Hepatocyte (in vitro differentiated cells): ENCODE measurements around the gene SF3B3.

ENCODE experiments used
- EZH2 ChIP-seq: fragments of 200-600 bp; sonication (generic); IDR thresholded peaks from 2 replicates; pipeline ENCODE4 v1.6.1; 2016; ENCODE audit warnings: antibody characterized with exemption, mild to moderate bottlenecking, borderline replicate concordance
- TF ChIP-seq, protein P1 (sequence below): fragments of 200-600 bp; sonication (generic); IDR thresholded peaks from 2 replicates; pipeline ENCODE4 v1.5.1; 2016; ENCODE audit warnings: antibody characterized with exemption, mild to moderate bottlenecking; ENCODE audit not compliant: poor library complexity

DNA sequence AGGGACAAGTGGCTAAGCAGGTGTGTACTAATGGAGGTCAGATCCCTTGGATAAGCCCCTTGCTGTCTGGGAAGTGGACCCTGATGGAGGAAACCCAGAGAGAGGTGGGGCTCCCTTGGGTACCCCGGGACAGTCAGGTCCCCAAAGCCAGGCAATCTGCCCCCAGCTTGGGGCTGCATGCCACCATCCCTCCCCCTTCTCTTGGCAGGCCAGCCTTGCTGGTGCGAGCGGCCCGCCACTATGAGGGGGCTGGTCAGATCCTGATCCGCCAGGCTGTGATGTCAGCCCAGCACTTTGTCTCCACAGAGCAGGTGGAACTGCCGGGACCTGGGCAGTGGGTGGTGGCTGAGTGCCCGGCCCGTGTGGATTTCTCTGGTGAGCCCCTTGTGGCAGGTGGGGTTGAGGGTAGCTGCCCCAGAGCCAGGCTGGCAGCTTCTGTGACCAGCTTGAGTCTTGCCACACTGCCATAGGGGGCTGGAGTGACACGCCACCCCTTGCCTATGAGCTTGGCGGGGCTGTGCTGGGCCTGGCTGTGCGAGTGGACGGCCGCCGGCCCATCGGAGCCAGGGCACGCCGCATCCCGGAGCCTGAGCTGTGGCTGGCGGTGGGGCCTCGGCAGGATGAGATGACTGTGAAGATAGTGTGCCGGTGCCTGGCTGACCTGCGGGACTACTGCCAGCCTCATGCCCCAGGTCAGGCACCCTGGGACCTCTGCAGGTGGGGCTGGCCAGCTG lies 49.1 kb upstream of the SF3B3 start:
- TF ChIP-seq, protein P1, sequence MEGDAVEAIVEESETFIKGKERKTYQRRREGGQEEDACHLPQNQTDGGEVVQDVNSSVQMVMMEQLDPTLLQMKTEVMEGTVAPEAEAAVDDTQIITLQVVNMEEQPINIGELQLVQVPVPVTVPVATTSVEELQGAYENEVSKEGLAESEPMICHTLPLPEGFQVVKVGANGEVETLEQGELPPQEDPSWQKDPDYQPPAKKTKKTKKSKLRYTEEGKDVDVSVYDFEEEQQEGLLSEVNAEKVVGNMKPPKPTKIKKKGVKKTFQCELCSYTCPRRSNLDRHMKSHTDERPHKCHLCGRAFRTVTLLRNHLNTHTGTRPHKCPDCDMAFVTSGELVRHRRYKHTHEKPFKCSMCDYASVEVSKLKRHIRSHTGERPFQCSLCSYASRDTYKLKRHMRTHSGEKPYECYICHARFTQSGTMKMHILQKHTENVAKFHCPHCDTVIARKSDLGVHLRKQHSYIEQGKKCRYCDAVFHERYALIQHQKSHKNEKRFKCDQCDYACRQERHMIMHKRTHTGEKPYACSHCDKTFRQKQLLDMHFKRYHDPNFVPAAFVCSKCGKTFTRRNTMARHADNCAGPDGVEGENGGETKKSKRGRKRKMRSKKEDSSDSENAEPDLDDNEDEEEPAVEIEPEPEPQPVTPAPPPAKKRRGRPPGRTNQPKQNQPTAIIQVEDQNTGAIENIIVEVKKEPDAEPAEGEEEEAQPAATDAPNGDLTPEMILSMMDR = no peak
- TF ChIP-seq EZH2 = no peak
